ENCODE measurements around the gene NOTUM. TPM values are rescaled to one million over a fixed set of nuclear protein-coding genes. Genes with fewer than 3 reads are reported as not detected.

The NOTUM gene
- polyA plus RNA-seq, 4 donors: 1.0 to 1.1 TPM; not detected in 2

DNA sequence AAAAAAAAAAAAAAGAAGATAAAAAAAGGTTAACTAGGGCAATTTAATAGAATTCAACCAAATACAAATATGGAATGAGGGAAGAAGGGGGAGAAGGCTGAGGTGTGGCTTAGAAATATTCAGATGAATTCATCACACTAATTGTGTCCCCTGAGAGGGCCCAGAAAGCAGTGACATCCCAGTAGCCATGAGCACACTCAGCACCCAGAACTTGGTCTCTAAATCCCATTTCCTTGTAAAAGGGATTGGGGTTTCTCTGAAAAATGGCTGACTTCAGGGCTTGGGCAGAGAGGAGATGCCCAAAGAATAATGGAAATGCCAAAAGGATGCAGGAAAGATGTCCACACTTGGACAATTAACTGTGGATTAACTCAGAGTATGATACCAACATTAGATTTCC, 12.4 kb upstream of the NOTUM start:
- peaks cover 0 to 15% of the 10 kb centered on the region in 2 donors for H3K9me3 ChIP-seq (ENCODE audit: control insufficient read depth in 2 of 2, insufficient read depth in 1 of 2, low read depth in 1 of 2, low read length in 1 of 2)
- no peak for FAIRE-seq

DNA sequence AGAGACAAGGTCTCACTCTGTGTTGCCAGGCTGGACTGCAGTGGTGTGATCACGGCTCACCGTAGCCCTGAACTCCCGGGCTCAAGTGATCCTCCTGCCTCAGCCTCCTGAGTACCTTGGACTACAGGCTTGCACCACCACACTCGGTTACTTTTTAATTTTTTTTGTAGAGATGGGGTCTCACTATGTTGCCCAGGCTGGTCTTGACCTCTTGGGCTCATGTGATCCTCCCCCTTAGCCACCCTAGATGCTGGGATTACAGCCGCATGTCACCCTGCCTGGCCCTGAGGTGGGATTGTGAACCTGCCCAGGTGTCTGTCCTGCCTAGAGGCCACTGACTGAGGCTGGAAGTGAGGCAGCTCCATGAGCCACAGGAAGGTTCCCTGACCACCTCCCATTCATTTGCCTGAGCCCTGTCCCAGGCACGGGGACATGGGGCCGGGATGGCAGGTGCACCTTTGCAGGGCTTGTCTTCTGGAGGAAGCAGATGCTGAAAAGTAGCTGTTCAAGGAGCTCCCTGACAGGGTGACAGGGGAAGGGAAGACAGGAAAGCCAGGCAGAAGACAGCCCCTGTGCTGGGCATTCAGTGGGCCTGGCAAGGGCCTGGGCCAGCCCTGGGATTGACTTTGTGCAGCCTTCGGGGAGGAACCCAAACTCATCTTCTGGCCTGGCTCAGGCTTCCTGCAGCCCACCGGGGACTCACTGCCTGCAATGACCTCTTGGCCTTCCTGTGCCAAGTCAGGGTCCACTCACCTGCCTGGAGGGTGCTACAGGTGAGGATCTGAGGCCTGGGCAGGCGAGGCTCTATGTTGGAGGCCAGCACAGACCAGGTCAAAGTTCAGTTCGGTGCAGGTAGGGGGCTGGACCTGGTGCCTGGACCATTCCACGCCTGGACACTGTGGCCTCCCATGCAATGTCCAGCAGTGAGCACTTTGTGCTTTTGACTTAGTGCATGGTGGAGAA, 8.1 kb upstream of the NOTUM start:
- H3K27ac ChIP-seq (ENCODE audit: low read depth in 1 of 3, low read length in 2 of 3): no peak overlapping the region
- H3K9me3 ChIP-seq (ENCODE audit: control insufficient read depth in 2 of 2, insufficient read depth in 1 of 2, low read depth in 1 of 2, low read length in 1 of 2): peaks cover 0 to 15% of the 10 kb centered on the region in 2 donors
- H3K4me1 ChIP-seq (ENCODE audit: control insufficient read depth in 3 of 3, insufficient read depth in 2 of 3, low read depth in 1 of 3, low read length in 2 of 3): peaks cover 0 to 18% (median 0%) of the 10 kb centered on the region in 3 donors
- FAIRE-seq: no peak
- no peaks in the 10 kb centered on the region for H3K36me3 ChIP-seq (ENCODE audit: control insufficient read depth in 3 of 3, insufficient read depth in 2 of 3, low read depth in 1 of 3, low read length in 3 of 3)
- 57 to 77% (median 60%) methylated on average over 11 to 12 of the region's 12 CpGs for WGBS, 3 donors
- peaks cover 0 to 27% (median under 1%) of the 10 kb centered on the region in 3 donors for H3K27me3 ChIP-seq (ENCODE audit: control insufficient read depth in 3 of 3, insufficient read depth in 3 of 3, low read length in 3 of 3)
- no peak for DNase-seq
- H3K4me3 ChIP-seq (ENCODE audit: low read depth in 1 of 3, low read length in 3 of 3): no peak overlapping the region

More for the DNA sequence above, 12.4 kb upstream of the NOTUM start:
- H3K36me3 ChIP-seq (ENCODE audit: control insufficient read depth in 3 of 3, insufficient read depth in 2 of 3, low read depth in 1 of 3, low read length in 3 of 3): no peaks in the 10 kb centered on the region
- H3K27ac ChIP-seq (ENCODE audit: low read depth in 1 of 3, low read length in 2 of 3): no peak overlapping the region
- no peaks in the 10 kb centered on the region for H3K27me3 ChIP-seq (ENCODE audit: control insufficient read depth in 3 of 3, insufficient read depth in 3 of 3, low read length in 3 of 3)
- peaks cover 0 to 7% (median 0%) of the 10 kb centered on the region in 3 donors for H3K4me1 ChIP-seq (ENCODE audit: control insufficient read depth in 3 of 3, insufficient read depth in 2 of 3, low read depth in 1 of 3, low read length in 2 of 3)
- DNase-seq: no peak
- no peak overlapping the region for H3K4me3 ChIP-seq (ENCODE audit: low read depth in 1 of 3, low read length in 3 of 3)

DNA sequence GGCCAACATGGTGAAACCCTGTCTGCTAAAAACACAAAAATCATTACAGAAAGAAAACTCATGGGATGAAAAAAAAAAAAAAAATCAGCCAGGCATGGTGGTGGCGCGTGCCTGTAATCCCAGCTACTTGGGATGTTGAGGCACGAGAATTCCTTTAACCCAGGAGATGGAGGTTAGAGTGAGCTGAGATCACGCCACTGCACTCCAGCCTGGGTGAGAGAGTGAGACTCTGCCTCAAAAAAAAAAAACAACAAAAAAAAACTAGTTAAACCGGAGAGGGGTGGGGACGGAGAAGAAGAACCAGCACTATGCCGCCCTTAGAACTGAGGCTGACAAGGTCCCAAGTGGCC, 7.4 kb upstream of the NOTUM start:
- H3K27me3 ChIP-seq (ENCODE audit: control insufficient read depth in 3 of 3, insufficient read depth in 3 of 3, low read length in 3 of 3): peaks cover 0 to 34% (median 2%) of the 10 kb centered on the region in 3 donors
- H3K27ac ChIP-seq (ENCODE audit: low read depth in 1 of 3, low read length in 2 of 3): no peak overlapping the region

DNA sequence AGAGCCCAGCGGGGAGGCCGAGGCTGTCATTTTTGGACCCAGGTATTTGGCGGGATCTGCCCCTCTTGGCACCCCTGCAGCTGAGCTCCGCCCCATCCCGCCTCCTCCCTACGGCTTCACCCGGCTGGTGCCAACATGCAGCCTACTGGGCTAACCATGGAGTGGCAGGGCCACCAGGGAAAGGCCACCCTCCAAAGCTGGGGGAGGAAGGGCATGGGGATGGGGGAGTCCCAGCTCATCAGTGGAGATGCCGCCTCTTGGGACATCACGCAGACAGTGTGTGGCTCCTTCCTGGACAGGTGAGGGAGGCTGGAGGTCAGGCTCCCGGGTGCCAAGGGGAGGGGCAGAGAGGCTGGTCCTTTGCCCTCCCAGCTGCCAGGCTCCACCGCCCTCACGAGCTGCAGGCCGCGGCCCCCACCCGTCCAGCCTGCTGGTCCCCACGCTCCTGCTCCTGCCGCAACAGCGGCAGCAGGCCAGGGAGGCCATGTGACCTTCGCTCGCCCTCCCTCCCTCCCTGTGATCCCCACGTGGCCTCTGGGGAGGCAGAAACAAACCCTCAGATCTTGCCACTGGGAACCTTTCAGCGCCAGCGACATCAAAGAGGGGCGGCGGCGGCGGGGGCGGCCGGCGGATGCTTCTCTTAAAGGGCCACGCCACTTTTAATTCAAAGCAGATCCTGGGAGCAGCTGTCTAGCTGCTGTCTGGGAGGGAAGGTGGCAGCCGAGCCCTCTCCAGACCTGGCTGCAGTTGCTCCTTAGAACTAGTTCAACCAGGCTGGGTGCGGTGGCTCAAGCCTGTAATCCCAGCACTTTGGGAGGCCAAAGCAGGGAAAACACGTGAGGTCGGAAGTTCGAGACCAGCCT, 6.8 kb upstream of the NOTUM start:
- Histone ChIP-seq H3K27me3 (ENCODE audit: control insufficient read depth in 3 of 3, insufficient read depth in 3 of 3, low read length in 3 of 3) (peaks cover 0 to 41% (median 6%) of the 10 kb centered on the region in 3 donors), H3K27ac (ENCODE audit: low read depth in 1 of 3, low read length in 2 of 3) (peak overlapping the region in 2 of 3 donors; percentile 13 to 52), H3K9me3 (ENCODE audit: control insufficient read depth in 2 of 2, insufficient read depth in 1 of 2, low read depth in 1 of 2, low read length in 1 of 2) (peaks cover 0 to 3% of the 10 kb centered on the region in 2 donors), H3K4me3 (ENCODE audit: low read depth in 1 of 3, low read length in 3 of 3) (peak overlapping the region in 2 of 3 donors; percentile 9 to 10), H3K36me3 (ENCODE audit: control insufficient read depth in 3 of 3, insufficient read depth in 2 of 3, low read depth in 1 of 3, low read length in 3 of 3) (no peaks in the 10 kb centered on the region), H3K4me1 (ENCODE audit: control insufficient read depth in 3 of 3, insufficient read depth in 2 of 3, low read depth in 1 of 3, low read length in 2 of 3) (peaks cover 0 to 18% (median 0%) of the 10 kb centered on the region in 3 donors)
- FAIRE-seq (no peak), DNase-seq (peak; percentile 80 to 92)
- WGBS, 3 donors: 5 to 11% (median 10%) methylated on average over 32 to 36 of the region's 36 CpGs

More for the DNA sequence above, 7.4 kb upstream of the NOTUM start:
- peaks cover 0 to 7% of the 10 kb centered on the region in 2 donors for H3K9me3 ChIP-seq (ENCODE audit: control insufficient read depth in 2 of 2, insufficient read depth in 1 of 2, low read depth in 1 of 2, low read length in 1 of 2)
- peaks cover 0 to 18% (median 0%) of the 10 kb centered on the region in 3 donors for H3K4me1 ChIP-seq (ENCODE audit: control insufficient read depth in 3 of 3, insufficient read depth in 2 of 3, low read depth in 1 of 3, low read length in 2 of 3)
- H3K36me3 ChIP-seq (ENCODE audit: control insufficient read depth in 3 of 3, insufficient read depth in 2 of 3, low read depth in 1 of 3, low read length in 3 of 3): no peaks in the 10 kb centered on the region
- FAIRE-seq: no peak
- no peak for DNase-seq
- H3K4me3 ChIP-seq (ENCODE audit: low read depth in 1 of 3, low read length in 3 of 3): peak overlapping the region in 1 of 3 donors; percentile 10
- WGBS, 3 donors: 39 to 60% (median 52%) methylated on average over 7 of the region's 7 CpGs

DNA sequence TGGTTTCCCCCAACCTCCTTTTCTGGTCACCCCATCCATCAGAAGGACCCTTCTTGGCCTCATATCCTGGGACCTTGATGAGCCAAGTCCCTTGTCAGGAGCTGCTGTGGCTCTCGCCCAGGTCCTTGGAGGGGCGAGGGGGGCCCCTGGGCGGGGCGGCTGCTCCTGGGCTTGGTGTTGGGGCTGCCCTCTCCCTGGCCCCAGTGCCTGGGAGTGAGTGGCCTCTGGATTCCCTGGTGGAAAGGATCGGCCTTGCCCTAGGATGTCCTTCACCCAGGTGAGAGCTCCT, 6.2 kb upstream of the NOTUM start:
- Histone ChIP-seq H3K4me3 (ENCODE audit: low read depth in 1 of 3, low read length in 3 of 3) (no peak overlapping the region), H3K27ac (ENCODE audit: low read depth in 1 of 3, low read length in 2 of 3) (peak overlapping the region in 2 of 3 donors; percentile 13 to 52), H3K4me1 (ENCODE audit: control insufficient read depth in 3 of 3, insufficient read depth in 2 of 3, low read depth in 1 of 3, low read length in 2 of 3) (peaks cover 0 to 18% (median 0%) of the 10 kb centered on the region in 3 donors), H3K36me3 (ENCODE audit: control insufficient read depth in 3 of 3, insufficient read depth in 2 of 3, low read depth in 1 of 3, low read length in 3 of 3) (no peaks in the 10 kb centered on the region), H3K27me3 (ENCODE audit: control insufficient read depth in 3 of 3, insufficient read depth in 3 of 3, low read length in 3 of 3) (peaks cover 0 to 46% (median 6%) of the 10 kb centered on the region in 3 donors), H3K9me3 (ENCODE audit: control insufficient read depth in 2 of 2, insufficient read depth in 1 of 2, low read depth in 1 of 2, low read length in 1 of 2) (no peaks in the 10 kb centered on the region)
- WGBS, 3 donors: 15 to 25% (median 25%) methylated on average over 5 of the region's 5 CpGs
- FAIRE-seq (no peak), DNase-seq (no peak)

DNA sequence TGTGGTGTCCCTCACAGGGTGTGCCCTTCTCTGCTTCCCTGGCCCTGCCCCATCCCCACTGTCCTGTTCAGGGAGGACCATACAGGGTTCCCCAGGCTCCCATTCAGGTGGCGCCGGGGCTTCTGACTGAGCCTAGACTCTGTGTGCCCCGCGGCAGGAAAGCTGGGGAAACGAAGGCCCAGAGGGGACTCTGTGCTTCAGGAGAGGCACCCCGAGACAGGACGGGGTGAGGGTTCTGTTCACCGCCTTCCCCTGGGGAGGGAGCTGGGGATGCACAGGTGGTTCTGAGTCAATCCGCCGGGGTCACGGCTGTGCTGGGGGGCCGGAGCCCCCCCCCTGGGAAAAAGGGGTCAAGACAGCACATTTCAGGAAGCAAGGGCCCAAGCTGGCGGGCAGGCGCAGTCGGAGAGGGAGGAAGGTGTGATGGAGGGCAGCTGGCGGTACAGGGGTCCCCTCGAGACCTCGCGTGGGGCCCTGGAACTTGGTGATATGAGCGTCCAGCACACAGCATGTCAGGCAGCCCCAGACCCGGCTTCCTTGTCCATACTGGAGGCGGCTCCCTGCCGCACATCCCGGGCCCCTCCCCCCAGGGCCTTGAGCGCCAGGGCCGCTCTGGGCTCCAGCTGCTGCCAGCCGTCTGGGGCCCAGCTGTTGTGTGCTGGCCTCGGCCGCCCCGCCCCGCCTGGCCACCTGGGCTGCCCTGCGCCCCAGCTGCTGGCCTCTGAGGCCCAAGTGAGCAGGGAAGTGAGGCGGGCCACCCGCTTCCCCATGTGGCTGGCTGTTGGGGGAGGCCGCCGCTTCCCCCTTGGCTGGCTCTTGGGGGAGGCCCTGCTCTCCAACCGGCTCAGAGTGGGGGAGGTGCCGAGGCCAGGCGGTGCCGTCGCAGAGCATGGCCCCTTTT, 5.6 kb upstream of the NOTUM start:
- Histone ChIP-seq H3K27ac (ENCODE audit: low read depth in 1 of 3, low read length in 2 of 3) (peak overlapping the region in 1 of 3 donors; percentile 13), H3K4me3 (ENCODE audit: low read depth in 1 of 3, low read length in 3 of 3) (no peak overlapping the region), H3K36me3 (ENCODE audit: control insufficient read depth in 3 of 3, insufficient read depth in 2 of 3, low read depth in 1 of 3, low read length in 3 of 3) (no peaks in the 10 kb centered on the region), H3K9me3 (ENCODE audit: control insufficient read depth in 2 of 2, insufficient read depth in 1 of 2, low read depth in 1 of 2, low read length in 1 of 2) (no peaks in the 10 kb centered on the region), H3K4me1 (ENCODE audit: control insufficient read depth in 3 of 3, insufficient read depth in 2 of 3, low read depth in 1 of 3, low read length in 2 of 3) (peaks cover 0 to 21% (median 0%) of the 10 kb centered on the region in 3 donors), H3K27me3 (ENCODE audit: control insufficient read depth in 3 of 3, insufficient read depth in 3 of 3, low read length in 3 of 3) (peaks cover 6 to 52% (median 6%) of the 10 kb centered on the region in 3 donors)
- no peak for FAIRE-seq
- 37 to 47% (median 38%) methylated on average over 34 to 41 of the region's 41 CpGs for WGBS, 3 donors
- DNase-seq: peak; percentile 48 to 77

DNA sequence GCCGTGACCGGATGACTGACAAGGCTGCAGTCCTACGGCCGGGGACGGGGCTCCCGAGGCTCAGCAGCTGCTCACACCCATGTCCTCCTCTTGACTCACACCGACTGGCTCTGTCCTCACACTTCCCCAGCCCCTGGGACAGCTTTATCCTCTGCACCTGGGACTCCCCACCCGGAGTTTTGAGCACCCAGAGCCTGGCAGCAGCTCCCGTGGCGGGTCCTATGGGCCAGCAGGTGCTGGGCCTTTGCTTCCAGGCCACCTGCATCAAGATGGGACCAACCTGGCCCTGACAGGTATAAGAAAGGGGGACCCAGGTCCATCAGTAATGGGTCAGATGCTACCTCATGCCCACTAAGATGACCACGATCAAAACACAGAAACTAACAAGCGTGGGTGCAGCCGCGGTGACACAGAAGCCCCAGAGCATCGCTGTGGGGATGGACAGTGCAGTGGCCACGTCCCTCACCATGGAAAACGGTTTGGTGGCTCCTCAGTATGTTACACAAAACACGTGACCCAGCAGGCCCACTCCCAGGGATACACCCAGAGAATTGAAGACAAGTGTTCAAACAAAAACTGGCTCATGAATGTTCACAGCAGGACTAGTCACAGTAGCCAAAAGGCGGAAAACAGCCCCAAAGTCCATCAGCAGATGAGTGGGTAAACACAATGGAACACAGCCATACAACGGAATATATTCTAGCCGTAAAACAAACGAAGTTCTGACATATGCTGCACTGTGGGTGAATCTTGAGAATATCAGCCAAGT, 3.3 kb upstream of the NOTUM start:
- H3K27me3 ChIP-seq (ENCODE audit: control insufficient read depth in 3 of 3, insufficient read depth in 3 of 3, low read length in 3 of 3): peaks cover 9 to 61% (median 11%) of the 10 kb centered on the region in 3 donors
- H3K4me1 ChIP-seq (ENCODE audit: control insufficient read depth in 3 of 3, insufficient read depth in 2 of 3, low read depth in 1 of 3, low read length in 2 of 3): peaks cover 0 to 21% (median 0%) of the 10 kb centered on the region in 3 donors
- no peaks in the 10 kb centered on the region for H3K36me3 ChIP-seq (ENCODE audit: control insufficient read depth in 3 of 3, insufficient read depth in 2 of 3, low read depth in 1 of 3, low read length in 3 of 3)
- no peak overlapping the region for H3K4me3 ChIP-seq (ENCODE audit: low read depth in 1 of 3, low read length in 3 of 3)
- H3K27ac ChIP-seq (ENCODE audit: low read depth in 1 of 3, low read length in 2 of 3): no peak overlapping the region
- H3K9me3 ChIP-seq (ENCODE audit: control insufficient read depth in 2 of 2, insufficient read depth in 1 of 2, low read depth in 1 of 2, low read length in 1 of 2): no peaks in the 10 kb centered on the region
- WGBS, 3 donors: 72 to 76% (median 72%) methylated on average over 22 of the region's 22 CpGs
- FAIRE-seq (no peak), DNase-seq (no peak)
